Ishikawa (cell line): ENCODE data around the gene INPP4B.

Experiments
- EP300 ChIP-seq: IDR thresholded peaks from 2 replicates; pipeline ENCODE4 v1.6.1; 2012; ENCODE audit warnings: borderline replicate concordance
- MAX ChIP-seq: IDR thresholded peaks from 2 replicates; pipeline ENCODE4 v1.6.1; 2012
- RAD21 ChIP-seq: IDR thresholded peaks from 2 replicates; pipeline ENCODE4 v1.6.1; 2012; ENCODE audit warnings: low read depth
- TAF1 ChIP-seq: IDR thresholded peaks from 2 replicates; pipeline ENCODE4 v1.6.1; 2012; ENCODE audit warnings: low read depth, mild to moderate bottlenecking

GRCh38 chr4:142365391-142365790 lies 480.7 kb downstream of the INPP4B start:
- TF ChIP-seq TAF1 (no peak), MAX (no peak), RAD21 (no peak), EP300 (no peak)
